ENCODE results near the gene CHAC1.

DNA sequence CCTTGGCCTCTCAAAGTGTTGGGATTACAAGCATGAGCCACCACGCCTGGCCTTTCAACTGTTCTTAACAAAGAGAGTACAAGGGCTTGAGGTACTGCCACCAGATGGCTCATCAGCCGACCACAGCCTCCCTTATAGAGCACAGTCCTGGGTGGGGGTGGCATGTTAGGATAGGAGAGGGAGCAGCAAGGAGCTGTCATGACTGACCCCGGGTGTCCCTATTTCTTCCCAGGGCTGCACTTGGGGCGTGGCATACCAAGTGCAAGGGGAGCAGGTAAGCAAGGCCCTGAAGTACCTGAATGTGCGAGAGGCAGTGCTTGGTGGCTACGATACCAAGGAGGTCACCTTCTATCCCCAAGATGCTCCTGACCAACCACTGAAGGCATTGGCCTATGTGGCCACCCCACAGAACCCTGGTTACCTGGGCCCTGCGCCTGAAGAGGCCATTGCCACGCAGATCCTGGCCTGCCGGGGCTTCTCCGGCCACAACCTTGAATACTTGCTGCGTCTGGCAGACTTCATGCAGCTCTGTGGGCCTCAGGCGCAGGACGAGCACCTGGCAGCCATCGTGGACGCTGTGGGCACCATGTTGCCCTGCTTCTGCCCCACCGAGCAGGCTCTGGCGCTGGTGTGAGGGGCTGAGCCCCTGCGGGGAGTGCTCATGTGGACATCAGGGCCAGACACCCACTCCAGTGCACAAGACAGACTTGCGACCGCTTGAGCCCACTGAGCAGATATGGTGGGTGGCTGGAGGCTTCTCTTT is 2.1 kb downstream of the CHAC1 start:
- TF ChIP-seq YY1 (IDR thresholded peaks at IDR 0.05; ENCODE audit: insufficient read depth, insufficient read length) (no peak), ZNF274 (IDR thresholded peaks at IDR 0.05; ENCODE audit: low read depth, low read length) (no peak)
